HS-27A (cell line): Measurements from ENCODE around the gene AGTR1.
"Not testable (repeated sequence)": the region's sequence is repeated elsewhere in the genome, so short reads cannot be mapped to it uniquely, and the experiment has no call there.

ENCODE experiments used
- DNase-seq: peaks from one replicate; pipeline ENCODE4 v3.0.0-alpha.2; 2012; ENCODE audit warnings: low read depth, missing footprints

Gene AGTR1

DNA sequence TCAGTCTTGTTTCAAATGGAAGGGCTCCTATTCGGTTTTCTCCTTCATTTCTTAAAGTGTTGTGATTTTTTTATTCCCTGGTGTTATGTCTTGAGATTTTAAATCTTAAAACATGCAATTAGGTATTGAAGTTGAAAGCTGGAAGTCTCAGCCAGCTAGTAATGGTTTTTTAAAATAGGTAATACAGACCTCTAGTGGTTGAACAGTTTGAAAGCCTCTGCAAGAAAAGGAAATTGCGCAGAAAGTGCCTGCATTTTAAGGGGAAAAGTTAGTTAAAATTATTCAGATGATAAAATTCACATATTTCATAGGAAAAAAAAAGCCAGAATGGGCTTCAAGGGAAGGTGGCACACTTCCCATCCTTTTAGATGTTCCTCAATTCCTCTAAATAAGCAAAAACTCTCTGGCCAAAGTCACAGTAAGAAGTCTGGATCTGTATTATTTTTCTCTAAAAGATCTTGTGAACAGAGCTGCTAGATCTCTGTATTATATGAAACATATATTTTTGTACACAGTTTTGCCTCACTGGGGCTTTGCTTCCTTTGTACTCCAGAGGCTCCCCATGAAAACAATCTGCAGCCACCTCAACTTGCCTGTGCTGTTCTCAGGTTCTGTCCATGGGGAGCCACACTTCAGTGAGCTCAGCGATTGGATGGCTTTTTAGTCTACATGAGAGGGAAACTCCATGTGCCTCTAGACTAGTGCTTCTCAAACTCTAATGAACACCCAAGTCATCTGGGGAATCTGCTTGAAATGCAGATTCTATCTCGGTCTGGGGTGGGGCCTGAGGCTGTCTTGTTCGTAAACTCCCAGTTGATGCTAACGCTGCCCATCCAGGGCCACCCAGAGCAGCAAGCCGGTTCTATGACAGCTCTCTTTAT lies 21.5 kb downstream of the AGTR1 start:
- DNase-seq: no peak

DNA sequence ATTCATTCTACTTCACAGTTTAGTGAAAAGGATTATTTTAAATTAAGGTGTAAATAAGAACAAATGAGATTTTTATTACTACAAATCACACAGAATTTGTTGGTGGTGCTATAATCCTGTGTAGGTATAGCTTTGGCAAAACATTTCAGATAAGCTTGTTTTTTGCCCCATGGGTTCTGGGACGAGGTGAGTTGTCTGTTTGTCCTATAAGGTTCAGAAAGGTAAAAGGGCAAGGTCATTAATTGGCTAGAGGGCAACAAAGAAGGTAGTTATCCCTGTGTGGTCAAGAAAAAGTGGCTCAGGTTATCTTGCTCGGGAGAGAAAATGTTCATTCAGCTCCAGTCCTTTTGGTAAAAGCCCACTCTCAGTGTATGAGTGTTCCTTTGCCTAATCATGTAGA lies 23.2 kb downstream of the AGTR1 start:
- DNase-seq: no peak

DNA sequence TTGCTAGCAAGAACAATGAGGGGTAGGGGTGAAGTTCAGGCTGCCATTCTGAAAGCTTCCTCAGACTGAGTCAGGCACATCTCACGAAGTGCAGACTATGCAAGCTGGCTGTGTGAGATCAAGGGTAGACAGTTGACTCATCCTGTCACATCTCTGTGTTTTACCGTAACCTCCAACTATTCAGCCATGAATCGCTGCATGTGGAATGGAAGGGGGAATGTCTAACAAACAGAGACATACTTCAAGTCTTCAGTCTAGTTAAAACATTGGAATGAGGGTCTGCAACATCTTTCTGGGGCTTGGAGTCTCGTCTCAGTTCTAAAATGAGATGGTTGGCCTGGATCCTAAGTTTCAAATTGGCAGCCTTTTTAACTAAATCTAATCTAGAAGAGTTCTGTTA lies 25.9 kb downstream of the AGTR1 start:
- peak; percentile 8 for DNase-seq

DNA sequence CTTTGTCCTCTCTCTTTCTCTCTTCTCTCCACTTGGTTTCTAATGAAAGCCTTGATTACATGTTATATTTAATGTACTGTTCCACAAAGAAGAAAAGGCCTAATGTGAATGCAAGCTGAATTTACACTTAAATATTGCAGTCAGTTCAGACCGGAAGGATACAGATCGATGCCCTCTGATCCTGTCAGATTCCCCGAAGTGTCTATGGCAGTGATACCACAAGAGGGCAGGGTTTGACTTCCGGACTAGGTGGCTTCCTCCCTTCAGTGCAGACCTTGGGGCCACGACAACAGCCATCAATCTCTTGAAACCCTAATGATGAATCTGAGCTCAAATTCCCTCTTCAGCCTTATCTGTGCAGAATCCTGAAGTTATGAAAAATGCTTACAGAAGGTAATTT lies 29.5 kb downstream of the AGTR1 start:
- peak; percentile 45 for DNase-seq

DNA sequence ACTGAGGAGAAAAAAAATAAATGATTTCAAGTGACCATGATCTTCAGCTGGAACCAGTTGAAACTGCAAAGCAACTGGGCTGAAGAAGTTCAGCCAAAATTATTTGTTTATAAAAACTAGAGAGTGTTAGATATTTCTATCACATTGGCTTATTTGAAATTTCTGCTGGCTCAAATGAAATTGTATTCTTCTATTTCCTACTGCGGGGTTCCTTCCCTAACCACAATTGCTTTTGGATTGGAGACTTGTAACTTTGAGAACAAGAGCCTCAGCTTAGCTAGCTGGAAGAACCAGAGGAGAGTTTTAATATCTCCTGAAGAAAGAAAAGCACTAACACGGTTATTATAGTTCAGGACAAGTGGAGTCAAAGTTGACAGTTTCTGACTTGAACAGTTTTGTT lies 31.1 kb downstream of the AGTR1 start:
- DNase-seq: no peak

DNA sequence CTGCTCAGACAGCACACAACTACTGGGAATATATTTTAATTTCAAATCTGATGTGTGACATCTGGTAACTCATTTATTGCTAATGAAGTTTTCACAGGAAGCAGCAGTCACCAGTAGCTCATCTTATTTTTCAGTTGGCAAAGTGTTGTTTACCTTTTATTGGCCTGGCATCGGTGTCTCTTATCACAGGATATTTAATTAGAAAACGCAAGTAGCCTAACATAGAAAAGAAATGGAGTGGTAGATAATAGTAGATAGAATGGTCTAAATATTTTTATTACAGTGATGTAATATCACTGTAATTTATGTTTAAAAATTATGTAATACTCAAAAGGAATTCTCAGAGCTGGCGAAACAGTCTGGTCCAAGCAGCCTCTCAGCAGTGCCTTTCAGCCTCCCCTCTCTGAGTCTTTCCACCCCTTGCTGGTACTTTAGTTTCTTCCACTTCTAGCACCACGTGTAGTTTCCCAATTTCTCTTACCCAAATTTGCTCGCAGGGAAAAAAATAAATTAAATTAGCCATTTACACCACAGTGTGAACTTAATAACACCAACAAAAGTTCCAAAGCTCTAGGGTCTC lies 31.9 kb downstream of the AGTR1 start:
- no peak for DNase-seq

DNA sequence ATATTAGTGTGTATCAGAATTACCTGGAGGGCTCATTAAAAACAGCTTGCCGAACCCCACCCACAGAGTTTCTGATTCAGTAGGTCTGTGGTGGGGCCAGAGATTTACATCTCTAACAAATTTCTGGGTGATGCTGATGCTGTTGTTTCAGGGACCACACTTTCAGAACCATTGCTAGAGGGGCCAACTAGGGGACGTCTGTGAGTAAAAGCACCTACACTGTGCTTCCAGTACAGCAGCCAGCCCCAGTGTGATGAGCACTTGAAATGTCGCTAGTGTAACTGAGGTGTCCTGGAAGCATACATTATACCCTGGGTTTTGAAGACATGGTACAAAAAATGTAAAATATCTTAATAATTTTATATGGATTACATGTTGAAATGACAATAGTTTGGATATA lies 33.0 kb downstream of the AGTR1 start:
- no peak for DNase-seq

DNA sequence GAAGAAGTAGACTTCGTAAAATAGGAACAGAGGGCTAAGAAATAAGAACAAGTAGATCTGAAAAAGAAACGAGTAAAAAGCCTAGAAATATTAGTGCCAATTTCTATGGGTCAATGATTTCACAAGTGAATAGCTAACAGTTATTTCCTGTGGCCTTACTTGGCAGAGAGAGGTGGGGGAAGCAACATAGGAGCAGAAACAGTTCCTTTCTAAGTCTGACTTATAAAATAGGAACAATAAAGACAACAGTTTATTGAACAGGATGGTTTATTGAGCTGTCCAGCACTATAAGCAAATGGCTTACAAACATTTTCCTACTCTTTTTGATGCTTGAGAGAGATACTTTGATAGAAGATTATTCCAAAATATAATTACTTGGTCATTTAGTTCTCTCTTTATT lies 37.9 kb downstream of the AGTR1 start:
- no peak for DNase-seq

DNA sequence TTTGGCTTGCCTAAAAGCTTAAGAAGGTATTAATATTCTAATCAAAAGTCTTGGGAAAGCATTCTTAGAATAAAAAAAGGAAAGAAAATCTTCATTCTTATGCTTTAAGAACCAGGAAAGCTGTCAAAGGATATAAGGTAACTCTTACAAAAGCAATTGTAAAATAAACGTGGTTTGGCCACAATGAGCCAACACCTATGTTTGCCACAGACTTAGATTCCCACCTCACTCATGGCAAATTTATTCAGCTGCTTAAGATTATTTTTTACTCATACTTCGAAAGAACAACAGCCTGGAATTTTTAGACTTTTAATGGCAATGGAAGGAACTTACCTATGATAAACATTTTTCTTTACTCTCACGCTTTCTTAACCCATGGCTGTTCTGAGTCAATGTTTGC lies 38.4 kb downstream of the AGTR1 start:
- DNase-seq: no peak

DNA sequence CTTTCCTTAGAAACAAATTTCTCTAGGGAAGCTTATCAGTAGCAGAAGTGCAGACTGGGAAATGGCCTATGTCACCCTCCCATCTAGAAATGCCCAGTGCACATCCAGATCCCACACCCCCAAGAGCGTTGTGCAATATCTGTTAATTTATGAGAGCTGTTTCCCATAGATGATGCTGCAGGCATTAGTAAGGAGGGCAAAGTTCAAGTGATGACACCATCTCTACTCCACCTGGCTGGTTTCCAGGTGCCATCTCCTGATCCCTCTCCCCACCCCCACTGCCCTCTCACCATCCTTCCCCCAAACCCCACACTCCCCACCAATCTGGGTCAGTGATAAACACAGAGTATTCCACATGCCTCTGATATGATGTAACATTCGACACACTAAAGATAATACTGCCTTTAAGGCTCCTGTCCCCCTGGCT lies 39.4 kb downstream of the AGTR1 start:
- DNase-seq: no peak

DNA sequence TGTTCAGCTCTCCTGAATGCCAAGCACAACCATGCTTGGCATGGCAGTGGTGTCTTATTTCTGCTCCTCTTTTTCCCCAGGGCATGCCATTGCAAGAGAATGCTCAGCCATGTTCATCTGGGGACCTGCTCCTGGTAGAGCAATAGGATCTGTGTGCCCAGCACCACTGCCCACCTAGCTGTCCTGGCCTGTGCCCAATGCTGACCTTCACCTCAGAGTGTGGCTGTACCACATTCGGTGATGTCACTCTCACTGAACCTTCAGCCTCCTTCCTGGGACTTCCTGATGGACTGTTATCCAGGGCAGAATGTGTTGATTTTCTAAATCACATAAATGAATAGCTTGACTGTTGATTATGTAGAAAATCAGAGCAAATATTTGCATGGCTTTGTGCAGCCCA lies 42.0 kb downstream of the AGTR1 start:
- no peak for DNase-seq

DNA sequence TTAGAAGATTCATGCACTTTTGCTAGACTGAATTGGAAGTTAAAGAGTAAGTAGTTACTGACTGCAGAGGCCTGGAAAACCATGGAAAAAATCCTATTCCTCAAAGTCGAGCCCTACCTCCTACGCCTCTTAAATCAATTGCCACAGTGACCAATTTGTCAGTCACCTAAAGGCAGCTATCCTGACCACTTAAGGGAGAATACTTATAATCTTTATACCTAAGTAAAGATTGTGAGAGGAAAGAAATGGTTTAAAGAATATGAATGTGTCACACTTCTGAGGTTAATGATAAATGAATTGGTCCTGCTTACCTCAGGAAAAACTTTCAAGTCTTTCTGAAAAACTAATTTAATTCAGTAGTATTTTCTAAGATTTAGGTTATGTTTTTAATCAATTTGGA lies 42.6 kb downstream of the AGTR1 start:
- DNase-seq: no peak

DNA sequence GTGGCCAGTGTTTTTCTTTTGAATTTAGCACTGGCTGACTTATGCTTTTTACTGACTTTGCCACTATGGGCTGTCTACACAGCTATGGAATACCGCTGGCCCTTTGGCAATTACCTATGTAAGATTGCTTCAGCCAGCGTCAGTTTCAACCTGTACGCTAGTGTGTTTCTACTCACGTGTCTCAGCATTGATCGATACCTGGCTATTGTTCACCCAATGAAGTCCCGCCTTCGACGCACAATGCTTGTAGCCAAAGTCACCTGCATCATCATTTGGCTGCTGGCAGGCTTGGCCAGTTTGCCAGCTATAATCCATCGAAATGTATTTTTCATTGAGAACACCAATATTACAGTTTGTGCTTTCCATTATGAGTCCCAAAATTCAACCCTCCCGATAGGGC lies 43.5 kb downstream of the AGTR1 start:
- DNase-seq: no peak

DNA sequence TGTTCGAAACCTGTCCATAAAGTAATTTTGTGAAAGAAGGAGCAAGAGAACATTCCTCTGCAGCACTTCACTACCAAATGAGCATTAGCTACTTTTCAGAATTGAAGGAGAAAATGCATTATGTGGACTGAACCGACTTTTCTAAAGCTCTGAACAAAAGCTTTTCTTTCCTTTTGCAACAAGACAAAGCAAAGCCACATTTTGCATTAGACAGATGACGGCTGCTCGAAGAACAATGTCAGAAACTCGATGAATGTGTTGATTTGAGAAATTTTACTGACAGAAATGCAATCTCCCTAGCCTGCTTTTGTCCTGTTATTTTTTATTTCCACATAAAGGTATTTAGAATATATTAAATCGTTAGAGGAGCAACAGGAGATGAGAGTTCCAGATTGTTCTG lies 44.4 kb downstream of the AGTR1 start:
- DNase-seq: no peak

DNA sequence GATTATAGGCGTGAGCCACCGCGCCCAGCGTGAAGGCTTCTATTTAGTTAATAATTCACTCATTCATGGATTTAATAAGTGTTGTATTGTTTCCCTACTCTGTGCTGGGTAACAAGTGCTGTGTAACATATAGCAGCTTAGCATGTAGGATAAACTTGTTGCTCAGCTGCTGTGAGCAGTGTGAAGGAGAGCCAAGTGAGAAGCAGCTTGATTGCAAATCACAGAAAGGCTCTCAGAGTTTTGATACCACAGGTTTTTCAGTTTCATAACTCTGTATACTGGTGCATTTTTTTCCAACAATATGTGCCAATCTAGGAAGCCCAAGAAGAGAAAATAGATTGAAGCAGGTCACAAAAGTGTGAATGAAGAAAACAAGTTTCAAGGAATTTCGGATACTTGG lies 48.4 kb downstream of the AGTR1 start:
- no peak for DNase-seq

DNA sequence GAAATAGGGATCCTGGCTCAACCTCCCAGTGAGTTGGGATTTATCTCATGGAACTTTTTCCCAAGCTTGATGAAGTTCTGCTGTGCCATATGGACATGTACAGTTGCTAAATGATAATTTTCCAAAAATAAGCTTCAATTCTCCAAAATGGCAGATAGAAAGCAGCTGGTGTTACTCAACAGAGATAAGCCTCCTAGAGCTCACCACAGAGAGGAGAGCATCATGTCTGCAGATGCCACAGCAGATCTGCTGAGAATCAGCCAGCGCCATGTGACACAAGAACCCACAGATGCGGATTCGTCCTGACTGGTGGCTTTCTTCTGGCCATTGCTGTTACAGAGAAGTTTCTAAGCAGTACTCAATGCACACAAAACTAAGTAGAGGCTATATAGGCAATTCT lies 50.6 kb downstream of the AGTR1 start:
- no peak for DNase-seq

DNA sequence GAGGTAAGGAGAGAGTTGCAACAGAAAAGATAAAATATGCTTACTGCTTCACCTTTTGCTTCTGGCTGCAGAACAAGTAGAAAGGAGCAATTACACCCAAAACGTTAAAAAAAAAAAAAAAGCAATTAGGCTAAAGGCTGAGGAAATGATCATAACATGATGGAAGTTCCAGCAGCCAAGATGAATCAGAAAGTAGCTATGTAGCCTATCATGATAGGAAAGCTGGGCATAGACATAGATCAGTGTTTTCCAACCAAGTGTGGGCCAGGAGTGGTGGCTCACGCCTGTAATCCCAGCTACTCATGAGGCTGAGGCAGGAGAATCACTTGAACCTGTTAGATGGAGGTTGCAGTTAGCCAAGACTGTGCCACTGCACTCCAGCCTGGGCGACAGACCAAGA lies 52.6 kb downstream of the AGTR1 start:
- DNase-seq: no peak

DNA sequence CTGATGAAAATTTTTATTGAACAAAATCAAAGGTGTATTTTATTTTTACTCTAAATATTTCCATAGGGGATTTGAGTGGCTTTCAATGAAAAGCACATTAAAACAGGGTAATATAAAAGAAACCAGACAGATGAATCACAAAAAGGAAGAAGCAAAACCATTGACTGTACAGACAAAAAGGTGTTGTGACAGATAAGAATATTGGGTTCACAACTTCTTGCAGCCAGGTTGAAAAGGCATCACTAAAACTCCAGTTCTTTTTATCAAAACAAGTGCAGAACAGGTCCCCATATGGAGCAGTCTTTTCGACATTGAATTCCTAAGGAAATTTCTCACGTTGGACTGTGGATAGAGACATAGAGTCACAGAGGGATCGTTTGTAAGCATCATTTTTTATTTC lies 53.8 kb downstream of the AGTR1 start:
- no peak for DNase-seq

DNA sequence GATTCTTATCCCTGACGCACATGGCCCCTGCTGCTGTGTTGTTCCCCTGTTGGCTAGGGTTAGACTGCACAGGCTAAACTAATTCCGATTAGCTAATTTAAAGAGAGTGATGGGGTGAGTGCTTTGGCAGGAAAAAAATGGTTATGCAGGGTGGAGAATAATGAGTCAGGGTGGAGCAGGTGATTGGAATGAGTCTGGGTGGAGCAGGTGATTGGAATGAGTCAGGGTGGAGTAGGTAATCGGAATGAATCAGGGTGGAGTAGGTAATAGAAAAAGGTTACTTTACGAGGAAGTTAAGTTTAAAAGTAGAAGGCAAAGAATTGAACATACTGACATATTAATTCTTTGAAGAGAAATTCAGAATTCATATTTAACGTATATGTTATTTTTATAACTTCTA lies 55.7 kb downstream of the AGTR1 start:
- DNase-seq: not testable (repeated sequence)

DNA sequence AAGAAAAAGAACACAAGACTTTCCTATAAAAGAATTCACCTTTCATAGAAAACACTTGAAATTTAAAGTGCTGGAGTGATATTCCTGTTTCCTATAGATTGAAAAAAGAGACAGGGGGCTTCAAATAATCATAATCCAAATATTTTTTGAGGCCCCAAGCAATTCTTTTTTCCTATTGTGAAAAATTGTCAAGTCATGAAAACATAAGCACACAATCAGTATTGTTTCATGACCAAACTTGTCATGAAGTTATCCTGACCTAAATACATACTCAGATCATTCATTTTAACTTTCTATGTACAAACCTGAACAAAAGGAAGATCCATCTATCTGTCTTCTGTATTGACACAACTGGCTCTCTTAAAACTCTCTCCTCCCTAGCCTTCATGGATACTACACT lies 57.9 kb downstream of the AGTR1 start:
- DNase-seq: no peak

DNA sequence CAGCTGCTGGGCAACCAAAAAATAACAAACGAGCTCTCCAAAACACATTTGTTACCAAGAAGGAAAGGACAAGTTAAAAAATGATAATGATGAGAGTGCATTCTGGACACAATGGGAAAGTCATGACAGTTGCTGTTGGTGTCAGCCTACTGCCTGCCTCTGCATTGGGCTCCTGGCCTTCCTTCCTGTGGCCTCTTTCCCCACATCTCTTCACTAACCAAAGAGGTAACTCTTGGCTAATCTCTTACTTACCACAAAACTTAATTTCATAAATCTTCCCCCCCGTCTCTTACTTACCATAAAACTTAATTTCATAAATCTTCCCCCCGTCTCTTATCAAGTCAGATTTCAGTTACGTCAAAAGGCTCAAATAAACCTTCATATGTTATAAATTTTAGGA lies 58.6 kb downstream of the AGTR1 start:
- DNase-seq: no peak

DNA sequence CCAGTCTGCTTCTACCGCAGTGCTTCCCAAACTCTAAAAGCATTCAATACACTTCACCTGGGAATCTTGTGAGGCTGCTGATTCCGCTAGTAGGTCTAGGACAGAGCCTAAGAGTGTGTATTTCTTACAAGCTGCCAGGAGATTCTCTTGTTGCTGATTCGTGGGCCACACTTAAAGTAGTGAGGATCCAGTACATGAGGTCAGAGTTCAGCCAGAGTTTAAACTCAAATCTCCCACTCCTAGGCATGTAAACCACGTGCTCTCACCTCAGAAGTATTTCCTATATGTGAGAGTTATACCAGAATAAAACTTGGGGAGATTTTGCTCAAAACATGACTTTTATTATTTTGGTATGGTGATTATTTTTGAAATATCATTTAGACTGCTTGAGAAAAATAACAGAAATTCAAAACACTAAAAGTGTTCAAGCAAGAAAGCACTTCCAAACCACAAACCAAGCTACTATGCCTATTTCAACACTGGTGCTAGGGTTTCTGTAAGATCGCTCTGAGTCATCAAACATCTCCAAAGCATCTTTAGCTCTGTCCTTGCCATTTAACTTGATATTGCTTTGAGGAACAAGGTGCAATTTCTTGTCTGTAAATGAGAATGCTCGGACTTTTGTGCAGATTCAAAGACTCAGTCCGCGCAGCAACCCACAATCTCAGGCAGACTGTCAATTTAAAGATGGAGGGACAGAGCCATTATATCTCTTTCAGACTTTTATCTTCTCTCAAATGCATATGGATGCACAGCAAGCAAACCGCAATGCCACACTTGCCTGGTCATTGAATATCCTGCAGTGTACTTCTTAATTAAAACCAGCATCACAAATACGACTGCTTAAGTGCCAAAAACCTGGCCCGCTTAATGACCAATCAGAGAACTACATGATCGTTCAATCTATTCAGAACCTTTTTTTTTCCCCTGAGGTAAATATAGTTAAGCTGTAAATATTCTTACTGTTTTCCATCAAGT lies 59.8 kb downstream of the AGTR1 start:
- no peak for DNase-seq
